Measurements from ENCODE around the gene TAB2.
A peak's percentile ranks its signal among the peaks of the same experiment; 100 is the strongest.
"Not testable (repeated sequence)": the region's sequence is repeated elsewhere in the genome, so short reads cannot be mapped to it uniquely, and the experiment has no call there.

Gene TAB2

GRCh38 chr6:149319422-149319821, 1.9 kb downstream of the TAB2 start:
- Mint-ChIP-seq H3K27me3 (ENCODE audit: low read depth) (no peaks in the 10 kb centered on the region), H3K27ac (peak overlapping the region; percentile 87 to 95 (median 93)), H3K9me3 (no peaks in the 10 kb centered on the region), H3K36me3 (ENCODE audit: low read depth) (no peaks in the 10 kb centered on the region), H3K4me1 (peaks cover 44% of the 10 kb centered on the region), H3K4me3 (peak overlapping the region; percentile 82 to 89 (median 89))
- no peak for TF ChIP-seq CTCF (IDR thresholded peaks at IDR 0.05; ENCODE audit: unreplicated experiment in 3 of 3)

GRCh38 chr6:149320016-149320415, 2.5 kb downstream of the TAB2 start:
- not testable (repeated sequence) for H3K36me3 Mint-ChIP-seq (ENCODE audit: low read depth); H3K9me3 Mint-ChIP-seq; H3K27me3 Mint-ChIP-seq (ENCODE audit: low read depth)
- Mint-ChIP-seq H3K4me1 (peaks cover 47% of the 10 kb centered on the region), H3K4me3 (peak overlapping the region; percentile 82 to 89 (median 89)), H3K27ac (peak overlapping the region in 2 of 3 experiments; percentile 87 to 95)

- H3K27me3 Mint-ChIP-seq (ENCODE audit: low read depth): no peaks in the 10 kb centered on the region
- TF ChIP-seq CTCF (IDR thresholded peaks at IDR 0.05; ENCODE audit: unreplicated experiment in 3 of 3): no peak
- H3K4me3 Mint-ChIP-seq: peak overlapping the region; percentile 0 to 42 (median 1)
- H3K9me3 Mint-ChIP-seq: no peaks in the 10 kb centered on the region
- H3K4me1 Mint-ChIP-seq: peaks cover 47% of the 10 kb centered on the region
- H3K36me3 Mint-ChIP-seq (ENCODE audit: low read depth): no peaks in the 10 kb centered on the region
- peak overlapping the region; percentile 1 to 87 (median 1) for H3K27ac Mint-ChIP-seq
Observed at GRCh38 chr6:149320796-149321195, 3.3 kb downstream of the TAB2 start.

- Mint-ChIP-seq H3K4me1 (peaks cover 47% of the 10 kb centered on the region), H3K9me3 (no peaks in the 10 kb centered on the region), H3K27ac (no peak overlapping the region), H3K4me3 (peak overlapping the region in 1 of 3 experiments; percentile 34), H3K27me3 (ENCODE audit: low read depth) (no peaks in the 10 kb centered on the region), H3K36me3 (ENCODE audit: low read depth) (no peaks in the 10 kb centered on the region)
- TF ChIP-seq CTCF (IDR thresholded peaks at IDR 0.05; ENCODE audit: unreplicated experiment in 3 of 3): no peak
Observed at GRCh38 chr6:149323353-149323752, 5.8 kb downstream of the TAB2 start.

GRCh38 chr6:149323925-149324324, 6.4 kb downstream of the TAB2 start:
- Mint-ChIP-seq H3K4me1 (peaks cover 46% of the 10 kb centered on the region), H3K27me3 (ENCODE audit: low read depth) (no peaks in the 10 kb centered on the region), H3K4me3 (no peak overlapping the region), H3K9me3 (no peaks in the 10 kb centered on the region), H3K27ac (peak overlapping the region in 2 of 3 experiments; percentile 26 to 40), H3K36me3 (ENCODE audit: low read depth) (peaks cover 5% of the 10 kb centered on the region)
- no peak for TF ChIP-seq CTCF (IDR thresholded peaks at IDR 0.05; ENCODE audit: unreplicated experiment in 3 of 3)

- TF ChIP-seq CTCF (IDR thresholded peaks at IDR 0.05; ENCODE audit: unreplicated experiment in 3 of 3): no peak
- Mint-ChIP-seq H3K4me1 (peaks cover 45% of the 10 kb centered on the region), H3K4me3 (no peak overlapping the region), H3K27me3 (ENCODE audit: low read depth) (no peaks in the 10 kb centered on the region), H3K36me3 (ENCODE audit: low read depth) (peaks cover 9% of the 10 kb centered on the region), H3K27ac (peak overlapping the region in 1 of 3 experiments; percentile 38), H3K9me3 (no peaks in the 10 kb centered on the region)
Observed at GRCh38 chr6:149324428-149324827, 6.9 kb downstream of the TAB2 start.
